HUES6 (cell line): ENCODE measurements around the gene ECM2.

Source experiments
- H3K27ac ChIP-seq: 2 replicates; pipeline ENCODE4 v1.7.0; 2013; ENCODE audit warnings: low read depth, mild to moderate bottlenecking, low read length, inconsistent platforms
- H3K27me3 ChIP-seq: 2 replicates; pipeline ENCODE4 v1.6.1; 2013; ENCODE audit warnings: low read length; ENCODE audit not compliant: control insufficient read depth, insufficient read depth
- H3K36me3 ChIP-seq: 2 replicates; pipeline ENCODE4 v1.6.1; 2013; ENCODE audit warnings: low read length; ENCODE audit not compliant: control insufficient read depth, insufficient read depth
- H3K4me1 ChIP-seq: 2 replicates; pipeline ENCODE4 v1.6.1; 2013; ENCODE audit warnings: low read length; ENCODE audit not compliant: control insufficient read depth, insufficient read depth
- H3K4me3 ChIP-seq: 2 replicates; pipeline ENCODE4 v1.5.1; 2013; ENCODE audit warnings: low read depth, low read length
- H3K9ac ChIP-seq: one replicate; pipeline ENCODE4 v1.6.1; 2013; ENCODE audit warnings: mild to moderate bottlenecking, low read length
- H3K9me3 ChIP-seq: 2 replicates; pipeline ENCODE4 v1.6.1; 2013; ENCODE audit warnings: low read depth, low read length; ENCODE audit not compliant: control insufficient read depth, insufficient read depth

The ECM2 gene

DNA sequence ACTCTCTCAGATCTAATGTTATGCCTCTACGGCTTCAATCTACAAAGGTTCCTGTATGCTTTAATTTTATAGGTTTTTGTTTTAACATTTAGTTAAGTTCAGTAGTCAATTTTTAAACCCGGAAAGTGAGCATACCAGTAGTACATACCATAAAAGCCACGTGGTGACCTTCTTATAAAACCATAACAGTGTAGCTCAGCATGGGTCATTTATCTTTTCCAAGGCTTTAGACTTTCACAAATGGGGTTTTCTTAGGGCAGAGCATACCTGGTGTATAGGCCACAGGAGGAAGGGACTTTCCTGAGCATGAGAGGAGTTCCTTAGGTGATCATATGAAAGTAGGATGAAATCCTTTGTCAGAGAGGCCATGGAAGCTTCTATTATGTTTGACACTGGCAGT lies 23.2 kb downstream of the ECM2 start:
- Histone ChIP-seq H3K9me3 (no peaks in the 10 kb centered on the region), H3K4me3 (no peak overlapping the region), H3K36me3 (no peaks in the 10 kb centered on the region), H3K27me3 (no peaks in the 10 kb centered on the region), H3K4me1 (peaks cover 16% of the 10 kb centered on the region), H3K9ac (no peak overlapping the region), H3K27ac (no peak overlapping the region)

GRCh38 chr9:92510747-92511146 lies 25.0 kb downstream of the ECM2 start:
- Histone ChIP-seq H3K27me3 (no peaks in the 10 kb centered on the region), H3K4me3 (no peak overlapping the region), H3K9me3 (no peaks in the 10 kb centered on the region), H3K27ac (no peak overlapping the region), H3K36me3 (no peaks in the 10 kb centered on the region), H3K9ac (no peak overlapping the region), H3K4me1 (peaks cover 8% of the 10 kb centered on the region)

GRCh38 chr9:92509050-92509449 lies 26.7 kb downstream of the ECM2 start:
- Histone ChIP-seq H3K9ac (no peak overlapping the region), H3K36me3 (no peaks in the 10 kb centered on the region), H3K27me3 (no peaks in the 10 kb centered on the region), H3K4me1 (peaks cover 8% of the 10 kb centered on the region), H3K9me3 (no peaks in the 10 kb centered on the region), H3K27ac (no peak overlapping the region), H3K4me3 (no peak overlapping the region)

GRCh38 chr9:92508018-92508820 lies 27.6 kb downstream of the ECM2 start:
- Histone ChIP-seq H3K9ac (no peak overlapping the region), H3K36me3 (no peaks in the 10 kb centered on the region), H3K9me3 (no peaks in the 10 kb centered on the region), H3K27me3 (no peaks in the 10 kb centered on the region), H3K27ac (no peak overlapping the region), H3K4me1 (peaks cover 14% of the 10 kb centered on the region), H3K4me3 (no peak overlapping the region)

GRCh38 chr9:92507496-92507895 lies 28.3 kb downstream of the ECM2 start:
- H3K36me3 ChIP-seq = no peaks in the 10 kb centered on the region
- no peaks in the 10 kb centered on the region for H3K27me3 ChIP-seq
- no peaks in the 10 kb centered on the region for H3K9me3 ChIP-seq
- no peak overlapping the region for H3K9ac ChIP-seq
- H3K27ac ChIP-seq = no peak overlapping the region
- H3K4me1 ChIP-seq = peaks cover 14% of the 10 kb centered on the region
- no peak overlapping the region for H3K4me3 ChIP-seq

GRCh38 chr9:92507005-92507404 lies 28.8 kb downstream of the ECM2 start:
- Histone ChIP-seq H3K27ac (no peak overlapping the region), H3K27me3 (no peaks in the 10 kb centered on the region), H3K9me3 (no peaks in the 10 kb centered on the region), H3K4me1 (peaks cover 14% of the 10 kb centered on the region), H3K36me3 (no peaks in the 10 kb centered on the region), H3K4me3 (no peak overlapping the region), H3K9ac (no peak overlapping the region)

DNA sequence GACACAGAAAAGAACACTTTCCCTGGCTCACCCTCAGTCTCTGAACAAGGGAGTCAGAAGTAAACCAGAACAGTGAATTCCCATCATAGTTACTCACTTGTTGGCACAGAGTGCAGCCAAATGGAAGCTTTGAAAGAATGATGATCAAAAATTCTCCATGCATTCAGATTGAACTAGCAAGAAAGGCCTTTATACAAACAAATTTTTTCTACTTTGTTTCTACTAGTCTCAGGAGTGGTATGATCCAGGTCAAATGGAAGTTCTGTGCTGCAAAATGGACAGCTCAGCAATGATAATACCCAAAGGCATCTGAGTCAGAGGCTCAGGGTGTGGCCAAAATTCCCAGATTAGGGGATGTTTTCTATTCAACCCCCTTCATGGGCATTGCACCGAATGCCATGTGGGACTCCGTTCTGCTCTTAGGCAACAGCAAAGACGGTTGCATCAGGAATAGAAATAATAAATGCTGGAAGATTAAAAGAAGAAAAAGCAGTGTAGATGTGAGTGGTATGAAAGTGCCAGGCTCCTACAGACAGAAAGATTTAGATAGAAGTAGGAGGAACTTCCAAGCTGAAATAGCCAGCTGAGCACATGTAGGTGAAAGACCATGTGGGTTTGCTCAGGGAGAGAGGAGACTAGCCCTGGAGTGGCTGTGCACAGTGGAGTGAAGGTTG lies 29.5 kb downstream of the ECM2 start:
- H3K9ac ChIP-seq = no peak overlapping the region
- no peak overlapping the region for H3K27ac ChIP-seq

DNA sequence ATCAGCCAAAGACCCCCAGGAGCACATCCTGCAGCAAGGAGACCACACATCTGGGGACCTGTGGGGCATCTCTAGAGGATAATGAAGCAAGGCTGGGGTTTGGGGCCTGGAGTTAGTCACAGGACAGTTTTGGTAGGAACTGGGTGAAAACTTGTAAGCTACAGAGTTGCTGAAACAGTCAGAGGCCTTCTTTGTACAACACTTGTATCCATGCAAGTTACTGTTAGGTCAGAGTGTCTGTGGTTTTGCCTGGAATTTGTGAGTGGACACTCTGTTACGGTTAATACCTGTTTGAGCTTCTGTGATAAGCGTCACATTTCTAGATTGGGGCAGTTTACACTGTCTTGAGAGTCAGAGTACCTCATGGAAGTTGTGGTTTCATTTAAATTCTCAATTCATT lies 30.9 kb downstream of the ECM2 start:
- H3K9me3 ChIP-seq = no peaks in the 10 kb centered on the region
- H3K4me1 ChIP-seq = peaks cover 14% of the 10 kb centered on the region
- no peak overlapping the region for H3K9ac ChIP-seq
- no peaks in the 10 kb centered on the region for H3K27me3 ChIP-seq
- H3K36me3 ChIP-seq = no peaks in the 10 kb centered on the region
- H3K27ac ChIP-seq = no peak overlapping the region
- H3K4me3 ChIP-seq = no peak overlapping the region

More for the DNA sequence above, 29.5 kb downstream of the ECM2 start:
- no peaks in the 10 kb centered on the region for H3K27me3 ChIP-seq
- no peak overlapping the region for H3K4me3 ChIP-seq
- H3K4me1 ChIP-seq = peaks cover 14% of the 10 kb centered on the region
- H3K9me3 ChIP-seq = no peaks in the 10 kb centered on the region
- no peaks in the 10 kb centered on the region for H3K36me3 ChIP-seq

- no peaks in the 10 kb centered on the region for H3K9me3 ChIP-seq
- no peaks in the 10 kb centered on the region for H3K36me3 ChIP-seq
- H3K4me3 ChIP-seq = no peak overlapping the region
- H3K27me3 ChIP-seq = no peaks in the 10 kb centered on the region
- no peak overlapping the region for H3K27ac ChIP-seq
- H3K9ac ChIP-seq = no peak overlapping the region
- peaks cover 14% of the 10 kb centered on the region for H3K4me1 ChIP-seq
Observed at GRCh38 chr9:92503156-92503555, 32.6 kb downstream of the ECM2 start.

DNA sequence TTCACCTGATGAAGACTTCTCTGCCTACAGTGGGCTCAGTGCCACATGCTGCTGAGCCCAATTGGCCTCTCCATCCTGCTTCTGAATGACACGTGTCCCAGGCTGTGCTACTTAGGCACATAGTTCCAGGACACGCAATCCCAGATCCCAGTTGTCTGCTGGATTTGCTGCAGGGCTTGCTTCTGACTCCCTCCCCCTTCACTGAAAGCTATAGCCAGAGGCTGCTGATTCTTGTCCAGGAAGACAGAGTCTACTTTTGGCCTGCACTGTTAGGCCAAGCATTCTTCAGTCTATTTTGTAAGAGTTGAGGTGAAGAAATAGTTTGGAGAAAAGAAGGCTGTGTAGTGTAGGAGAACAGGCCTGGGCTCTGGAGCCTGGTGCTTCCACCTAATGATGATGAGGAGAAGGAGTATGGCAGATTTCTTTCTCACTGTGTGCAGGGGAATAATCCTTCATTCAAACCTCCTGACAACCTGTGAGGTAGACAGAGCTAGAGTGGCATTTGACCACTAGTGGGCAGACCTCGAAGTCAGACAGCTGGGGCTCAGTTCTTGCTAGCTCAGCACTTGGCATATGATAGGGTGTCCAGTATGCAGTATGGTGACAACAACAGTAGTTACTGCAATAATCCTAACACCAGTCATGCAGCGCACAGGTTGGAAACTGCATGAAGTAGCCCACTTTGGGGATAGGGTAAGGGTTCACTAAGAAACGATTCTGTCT lies 34.0 kb downstream of the ECM2 start:
- Histone ChIP-seq H3K27ac (no peak overlapping the region), H3K4me1 (peaks cover 5% of the 10 kb centered on the region; the same call in 1 of the 2 replicates), H3K9ac (no peak overlapping the region), H3K4me3 (no peak overlapping the region), H3K9me3 (no peaks in the 10 kb centered on the region), H3K27me3 (no peaks in the 10 kb centered on the region), H3K36me3 (no peaks in the 10 kb centered on the region)

DNA sequence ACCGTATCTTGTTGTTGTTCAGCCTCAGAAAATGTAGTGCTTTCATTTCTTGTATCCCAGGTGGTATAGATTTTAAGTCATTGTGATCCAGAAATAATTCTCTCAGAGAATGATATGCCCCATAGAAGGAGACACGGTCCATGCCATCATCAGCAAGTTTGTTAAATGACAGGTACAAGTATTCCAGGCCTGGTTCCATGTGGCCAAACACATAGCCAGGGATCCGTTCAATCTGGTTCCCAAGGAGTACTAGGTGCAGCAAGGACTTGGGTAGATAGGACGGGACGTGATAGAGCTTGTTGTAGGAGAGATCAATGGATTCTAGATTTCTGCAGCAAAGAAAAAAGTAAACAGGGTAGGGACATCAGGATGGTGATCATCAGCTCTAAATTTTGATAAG lies 35.1 kb downstream of the ECM2 start:
- Histone ChIP-seq H3K27me3 (no peaks in the 10 kb centered on the region), H3K27ac (no peak overlapping the region), H3K9ac (no peak overlapping the region), H3K36me3 (no peaks in the 10 kb centered on the region), H3K4me1 (peaks cover 5% of the 10 kb centered on the region; the same call in 1 of the 2 replicates), H3K4me3 (no peak overlapping the region), H3K9me3 (no peaks in the 10 kb centered on the region)
